A549 (cell line): Measurements from ENCODE around the gene CD99L2.

Source experiments
- CEBPB ChIP-seq, 2 experiments: fragments of >200 bp in 1 of 2; sonication (Bioruptor Twin) in 1 of 2; formaldehyde crosslinking in 1 of 2; IDR thresholded peaks; 2 replicates each; pipeline ENCODE4 v1.6.1; 2012 to 2016
- E2F6 ChIP-seq: IDR thresholded peaks from 2 replicates; pipeline ENCODE4 v1.6.1; 2012; ENCODE audit warnings: low read depth, borderline replicate concordance
- EP300 ChIP-seq, 2 experiments: fragments of >200 bp; sonication (Bioruptor Twin); formaldehyde crosslinking; IDR thresholded peaks; 2 replicates in 1 of 2; 3 replicates in 1 of 2; pipeline ENCODE4 v1.6.1; 2016 to 2017
- KDM1A ChIP-seq: fragments of 200-600 bp; sonication (generic); IDR thresholded peaks from 2 replicates; pipeline ENCODE4 v1.6.1; 2016; ENCODE audit warnings: low read depth, mild to moderate bottlenecking
- MAFK ChIP-seq: fragments of 450-650 bp; IDR thresholded peaks from 2 replicates; pipeline ENCODE4 v1.6.1; 2014; ENCODE audit not compliant: partially characterized antibody
- POLR2A ChIP-seq: IDR thresholded peaks from 2 replicates; pipeline ENCODE4 v1.6.1; 2012; ENCODE audit warnings: mild to moderate bottlenecking, low read length
- RFX5 ChIP-seq: fragments of 450-650 bp; IDR thresholded peaks from 2 replicates; pipeline ENCODE4 v1.7.1; 2014; ENCODE audit warnings: antibody characterized with exemption, mild to moderate bottlenecking, moderate library complexity
- USF2 ChIP-seq: fragments of 450-650 bp; IDR thresholded peaks from 2 replicates; pipeline ENCODE4 v1.6.1; 2014; ENCODE audit warnings: antibody characterized with exemption
- TF ChIP-seq, protein P1 (sequence below): fragments of >200 bp; sonication (Bioruptor Twin); formaldehyde crosslinking; IDR thresholded peaks from 3 replicates; pipeline ENCODE4 v1.5.1; 2016
- TF ChIP-seq, protein P2 (sequence below): fragments of 200-600 bp; sonication (generic); IDR thresholded peaks from 2 replicates; pipeline ENCODE4 v1.6.1; 2016; ENCODE audit warnings: antibody characterized with exemption, mild to moderate bottlenecking, moderate library complexity
- TF ChIP-seq, protein P3 (sequence below): fragments of 250-450 bp; sonication (Bioruptor Pico); IDR thresholded peaks from 2 replicates; pipeline ENCODE4 v1.5.0; 2021; ENCODE audit warnings: mild to moderate bottlenecking, moderate library complexity, borderline replicate concordance

GRCh38 chrX:150940844-150941495 lies 42.5 kb upstream of the CD99L2 start:
- TF ChIP-seq, protein P1, sequence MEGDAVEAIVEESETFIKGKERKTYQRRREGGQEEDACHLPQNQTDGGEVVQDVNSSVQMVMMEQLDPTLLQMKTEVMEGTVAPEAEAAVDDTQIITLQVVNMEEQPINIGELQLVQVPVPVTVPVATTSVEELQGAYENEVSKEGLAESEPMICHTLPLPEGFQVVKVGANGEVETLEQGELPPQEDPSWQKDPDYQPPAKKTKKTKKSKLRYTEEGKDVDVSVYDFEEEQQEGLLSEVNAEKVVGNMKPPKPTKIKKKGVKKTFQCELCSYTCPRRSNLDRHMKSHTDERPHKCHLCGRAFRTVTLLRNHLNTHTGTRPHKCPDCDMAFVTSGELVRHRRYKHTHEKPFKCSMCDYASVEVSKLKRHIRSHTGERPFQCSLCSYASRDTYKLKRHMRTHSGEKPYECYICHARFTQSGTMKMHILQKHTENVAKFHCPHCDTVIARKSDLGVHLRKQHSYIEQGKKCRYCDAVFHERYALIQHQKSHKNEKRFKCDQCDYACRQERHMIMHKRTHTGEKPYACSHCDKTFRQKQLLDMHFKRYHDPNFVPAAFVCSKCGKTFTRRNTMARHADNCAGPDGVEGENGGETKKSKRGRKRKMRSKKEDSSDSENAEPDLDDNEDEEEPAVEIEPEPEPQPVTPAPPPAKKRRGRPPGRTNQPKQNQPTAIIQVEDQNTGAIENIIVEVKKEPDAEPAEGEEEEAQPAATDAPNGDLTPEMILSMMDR: no peak
- TF ChIP-seq CEBPB (IDR thresholded peaks at IDR 0.05) (no peak), MAFK (no peak), USF2 (no peak), RFX5 (no peak), POLR2A (no peak), EP300 (IDR thresholded peaks at IDR 0.05) (no peak), E2F6 (no peak), KDM1A (no peak)
- TF ChIP-seq, protein P2, sequence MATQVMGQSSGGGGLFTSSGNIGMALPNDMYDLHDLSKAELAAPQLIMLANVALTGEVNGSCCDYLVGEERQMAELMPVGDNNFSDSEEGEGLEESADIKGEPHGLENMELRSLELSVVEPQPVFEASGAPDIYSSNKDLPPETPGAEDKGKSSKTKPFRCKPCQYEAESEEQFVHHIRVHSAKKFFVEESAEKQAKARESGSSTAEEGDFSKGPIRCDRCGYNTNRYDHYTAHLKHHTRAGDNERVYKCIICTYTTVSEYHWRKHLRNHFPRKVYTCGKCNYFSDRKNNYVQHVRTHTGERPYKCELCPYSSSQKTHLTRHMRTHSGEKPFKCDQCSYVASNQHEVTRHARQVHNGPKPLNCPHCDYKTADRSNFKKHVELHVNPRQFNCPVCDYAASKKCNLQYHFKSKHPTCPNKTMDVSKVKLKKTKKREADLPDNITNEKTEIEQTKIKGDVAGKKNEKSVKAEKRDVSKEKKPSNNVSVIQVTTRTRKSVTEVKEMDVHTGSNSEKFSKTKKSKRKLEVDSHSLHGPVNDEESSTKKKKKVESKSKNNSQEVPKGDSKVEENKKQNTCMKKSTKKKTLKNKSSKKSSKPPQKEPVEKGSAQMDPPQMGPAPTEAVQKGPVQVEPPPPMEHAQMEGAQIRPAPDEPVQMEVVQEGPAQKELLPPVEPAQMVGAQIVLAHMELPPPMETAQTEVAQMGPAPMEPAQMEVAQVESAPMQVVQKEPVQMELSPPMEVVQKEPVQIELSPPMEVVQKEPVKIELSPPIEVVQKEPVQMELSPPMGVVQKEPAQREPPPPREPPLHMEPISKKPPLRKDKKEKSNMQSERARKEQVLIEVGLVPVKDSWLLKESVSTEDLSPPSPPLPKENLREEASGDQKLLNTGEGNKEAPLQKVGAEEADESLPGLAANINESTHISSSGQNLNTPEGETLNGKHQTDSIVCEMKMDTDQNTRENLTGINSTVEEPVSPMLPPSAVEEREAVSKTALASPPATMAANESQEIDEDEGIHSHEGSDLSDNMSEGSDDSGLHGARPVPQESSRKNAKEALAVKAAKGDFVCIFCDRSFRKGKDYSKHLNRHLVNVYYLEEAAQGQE: no peak
- TF ChIP-seq, protein P3, sequence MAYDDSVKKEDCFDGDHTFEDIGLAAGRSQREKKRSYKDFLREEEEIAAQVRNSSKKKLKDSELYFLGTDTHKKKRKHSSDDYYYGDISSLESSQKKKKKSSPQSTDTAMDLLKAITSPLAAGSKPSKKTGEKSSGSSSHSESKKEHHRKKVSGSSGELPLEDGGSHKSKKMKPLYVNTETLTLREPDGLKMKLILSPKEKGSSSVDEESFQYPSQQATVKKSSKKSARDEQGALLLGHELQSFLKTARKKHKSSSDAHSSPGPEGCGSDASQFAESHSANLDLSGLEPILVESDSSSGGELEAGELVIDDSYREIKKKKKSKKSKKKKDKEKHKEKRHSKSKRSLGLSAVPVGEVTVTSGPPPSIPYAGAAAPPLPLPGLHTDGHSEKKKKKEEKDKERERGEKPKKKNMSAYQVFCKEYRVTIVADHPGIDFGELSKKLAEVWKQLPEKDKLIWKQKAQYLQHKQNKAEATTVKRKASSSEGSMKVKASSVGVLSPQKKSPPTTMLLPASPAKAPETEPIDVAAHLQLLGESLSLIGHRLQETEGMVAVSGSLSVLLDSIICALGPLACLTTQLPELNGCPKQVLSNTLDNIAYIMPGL (CRISPR knock-in tag): no peak
